NOMO-1 (cell line): ENCODE results near the gene SLC36A3.
"Not testable (repeated sequence)": the region's sequence is repeated elsewhere in the genome, so short reads cannot be mapped to it uniquely, and the experiment has no call there.

Experiments
- DNase-seq, 2 experiments: peaks; one replicate each; lab custom pipeline; 2025; ENCODE audit not compliant: unreplicated experiment in 2 of 2; lab: John Stamatoyannopoulos, UW

Gene SLC36A3

DNA sequence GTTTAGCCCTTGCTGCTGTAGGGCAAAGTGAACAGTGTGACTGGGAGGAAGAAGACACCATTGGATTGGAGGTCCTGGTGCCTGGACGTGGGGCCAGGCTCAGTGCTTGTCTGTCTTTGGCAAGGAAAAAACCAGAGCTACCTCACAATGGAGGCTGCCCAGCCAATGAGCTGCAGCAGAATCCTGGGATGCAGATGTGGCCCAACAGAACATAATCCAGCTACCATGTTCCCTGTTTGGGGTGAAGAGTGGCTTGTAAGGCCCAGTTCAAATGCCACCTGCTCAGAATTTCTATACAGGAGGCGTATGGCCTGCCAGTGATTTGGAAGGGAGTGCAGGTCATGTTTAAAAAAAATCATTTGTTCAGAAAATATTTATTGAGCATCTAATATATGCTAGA, at the start of gene SLC36A3:
Gene SLC36A3, minus strand, starts transcription at position 101 of the 400 bp plus-strand sequence. CDS start 412 bp downstream, outside the sequence.
- DNase-seq: no peak

DNA sequence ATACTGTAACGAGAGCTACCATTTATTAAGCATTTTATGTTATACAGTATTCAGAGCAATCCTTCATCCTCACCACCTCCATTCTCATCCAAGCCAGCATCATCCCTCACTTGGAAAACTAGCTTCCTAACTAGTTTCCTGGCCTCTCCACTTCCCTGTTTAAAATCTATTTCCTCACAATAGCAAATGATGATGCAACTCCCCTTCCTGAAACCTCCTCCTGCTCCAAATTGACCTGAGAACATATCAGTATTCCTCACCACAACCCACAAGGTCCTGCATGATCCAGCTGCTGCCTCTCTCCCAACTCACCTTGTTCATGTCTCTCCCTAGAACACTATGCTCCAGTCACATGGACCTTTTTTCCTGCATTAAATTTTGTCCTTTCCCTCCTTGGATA, 48.1 kb upstream of the SLC36A3 start:
- no peak for DNase-seq

DNA sequence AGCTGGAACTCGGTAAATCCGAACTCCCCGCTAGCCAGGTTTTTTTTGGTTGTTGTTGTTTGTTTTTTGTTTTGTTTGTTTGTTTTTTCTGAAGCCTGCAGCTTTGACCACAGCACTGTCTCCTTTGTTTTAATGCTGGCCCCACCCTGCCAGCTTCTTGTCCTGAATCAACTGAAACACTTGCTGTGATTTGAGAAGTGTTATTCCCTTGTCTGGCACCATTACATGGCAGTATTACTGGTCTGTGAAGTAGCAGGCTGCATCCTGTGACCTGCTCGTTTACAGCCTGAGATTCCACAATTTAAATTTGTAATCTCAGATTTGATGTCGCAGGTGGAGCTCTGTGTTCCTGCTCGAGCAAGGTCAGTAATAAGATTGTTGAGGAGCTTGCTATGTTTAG, 45.2 kb upstream of the SLC36A3 start:
- DNase-seq: no peak

DNA sequence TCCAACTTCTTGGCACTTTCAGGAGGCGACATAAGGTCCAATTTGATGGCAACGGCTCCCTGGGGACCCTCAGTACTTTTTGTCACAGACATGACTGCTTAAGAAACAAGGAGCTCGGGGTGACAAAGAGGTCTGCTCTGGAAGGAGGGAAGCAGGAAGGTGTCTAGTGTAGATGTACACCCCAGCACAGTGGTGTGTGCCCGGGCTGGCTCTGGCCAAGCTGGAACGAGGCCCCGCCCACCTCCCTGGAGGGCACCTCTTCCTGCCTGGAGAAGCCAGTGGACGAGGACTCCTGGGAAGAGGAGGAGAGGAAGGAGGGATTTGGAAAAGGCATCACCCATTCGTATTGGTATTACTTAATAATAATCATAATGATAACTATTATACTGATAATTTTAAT, 43.8 kb upstream of the SLC36A3 start, which contains the start of gene SLC36A2:
Gene SLC36A2, minus strand, starts transcription at position 191 of the 400 bp plus-strand sequence. Its CDS starts 99 bp downstream, at position 92.
- no peak for DNase-seq

DNA sequence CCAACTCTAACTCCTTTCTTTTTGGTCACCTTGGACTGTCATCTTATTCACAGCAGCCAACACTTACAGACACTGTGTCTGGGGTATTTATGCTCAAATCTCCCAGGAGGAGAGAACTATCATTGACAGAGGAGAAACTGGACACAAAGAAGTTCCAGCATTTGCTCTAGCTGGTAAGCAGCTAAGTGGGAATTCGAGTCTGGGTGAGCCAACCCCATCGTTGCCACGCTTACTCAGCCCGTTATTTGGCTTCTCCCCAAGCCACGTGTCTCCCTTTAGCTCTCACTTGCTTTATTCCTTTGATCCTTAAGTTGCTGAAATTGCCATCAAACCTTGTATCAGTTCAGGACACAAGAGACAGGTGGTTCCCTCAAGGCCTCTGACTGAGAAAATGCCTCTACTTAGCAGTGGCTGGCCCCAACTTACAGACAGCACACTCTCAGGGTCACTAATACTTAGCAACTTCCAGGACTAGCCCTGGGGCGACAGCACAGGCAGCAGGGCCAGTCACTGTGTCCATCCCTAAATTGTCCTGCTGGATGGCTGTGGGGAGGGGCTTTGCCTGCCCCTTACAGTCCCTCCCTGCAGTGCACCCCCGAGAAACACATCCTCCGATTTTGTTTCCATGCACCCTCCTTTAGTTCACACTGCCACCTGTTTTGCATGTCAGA, 42.4 kb upstream of the SLC36A3 start:
- no peak for DNase-seq

DNA sequence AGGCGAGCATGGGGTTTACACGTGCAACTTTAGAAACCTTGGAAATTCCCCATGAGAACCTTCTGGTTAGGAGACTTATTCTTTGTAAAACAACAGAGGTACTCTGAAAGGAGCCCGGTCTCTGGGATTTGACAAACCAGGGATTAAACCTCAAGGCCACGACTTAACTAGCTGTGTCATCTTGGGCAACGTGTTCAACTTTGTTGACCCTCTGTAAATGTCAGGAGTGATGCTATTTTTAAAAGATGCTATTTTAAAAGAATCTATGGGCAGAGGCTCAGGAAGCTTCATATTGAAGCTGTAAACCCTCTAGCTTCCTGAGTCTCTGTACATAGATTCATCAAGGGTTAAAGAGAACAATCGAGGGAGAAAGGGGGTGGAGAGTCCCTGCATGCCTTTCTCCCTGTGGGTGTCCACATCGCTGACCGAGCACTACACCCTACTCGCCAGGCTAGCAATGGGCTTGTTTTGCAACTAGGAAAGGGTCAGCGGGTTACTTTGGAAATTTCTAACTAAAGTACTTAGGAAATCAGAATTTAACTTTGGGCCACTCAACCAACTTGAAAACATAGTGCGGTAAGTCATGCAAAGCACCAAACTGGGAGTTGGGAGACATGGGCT, 41.7 kb upstream of the SLC36A3 start:
- DNase-seq: no peak

DNA sequence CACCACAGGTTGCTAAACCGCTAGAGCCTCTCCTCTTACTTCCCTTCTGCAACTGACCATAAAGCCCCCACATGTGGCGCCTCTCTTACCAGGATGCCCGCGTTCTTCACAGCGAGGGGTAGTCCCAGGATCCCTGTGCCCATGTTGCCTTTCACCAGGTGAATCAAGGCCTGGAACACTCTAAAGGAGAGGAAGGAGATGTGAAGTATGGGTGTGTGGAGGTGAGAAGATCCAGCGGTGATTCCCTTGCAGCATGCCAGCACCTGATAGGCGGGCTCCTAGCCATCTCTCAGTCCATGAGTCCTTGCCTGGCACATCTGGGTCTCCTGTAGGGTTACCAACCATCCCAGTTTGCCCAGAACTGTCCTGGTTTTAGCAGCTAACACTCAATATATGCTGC, 40.5 kb upstream of the SLC36A3 start:
- no peak for DNase-seq

DNA sequence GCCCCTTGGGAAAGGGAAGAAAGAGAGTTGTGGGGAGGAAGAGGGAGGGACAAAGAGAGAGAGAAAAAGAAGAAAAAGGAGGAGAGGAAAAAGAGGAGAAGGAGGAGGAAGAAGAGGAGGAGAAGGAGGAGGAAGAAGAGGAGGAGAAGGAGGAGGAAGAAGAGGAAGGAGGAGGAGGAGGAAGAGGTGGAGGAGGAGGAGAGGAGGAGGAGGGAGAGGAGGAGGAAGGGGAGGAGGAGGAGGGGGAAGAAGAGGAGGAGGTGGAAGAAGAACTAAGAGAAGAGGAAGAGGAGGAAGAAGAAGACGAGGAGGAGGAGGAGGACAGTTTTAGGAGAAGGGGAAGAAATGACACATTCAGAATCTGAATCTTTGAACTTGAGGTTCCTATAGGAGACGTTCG, 36.4 kb upstream of the SLC36A3 start:
- DNase-seq: no peak

DNA sequence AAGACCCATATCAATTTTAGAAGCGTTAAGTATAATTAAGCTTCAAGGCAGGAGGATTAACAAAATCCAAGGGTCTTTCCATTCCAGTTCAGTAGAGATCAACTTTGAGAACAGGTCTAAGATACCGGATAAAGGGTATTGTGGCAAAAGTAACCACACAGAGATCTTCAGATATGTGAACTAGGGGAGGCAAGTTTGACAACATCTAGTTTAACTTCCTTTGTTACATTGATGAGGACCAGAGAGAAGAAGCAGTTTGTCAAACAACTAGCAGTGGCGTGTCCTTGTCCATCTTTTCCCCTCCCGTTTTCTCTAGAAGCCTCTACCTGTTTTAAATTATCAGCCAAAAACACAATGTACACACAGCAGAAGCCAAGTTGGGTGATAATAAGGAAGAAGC, 35.2 kb upstream of the SLC36A3 start:
- DNase-seq: no peak

DNA sequence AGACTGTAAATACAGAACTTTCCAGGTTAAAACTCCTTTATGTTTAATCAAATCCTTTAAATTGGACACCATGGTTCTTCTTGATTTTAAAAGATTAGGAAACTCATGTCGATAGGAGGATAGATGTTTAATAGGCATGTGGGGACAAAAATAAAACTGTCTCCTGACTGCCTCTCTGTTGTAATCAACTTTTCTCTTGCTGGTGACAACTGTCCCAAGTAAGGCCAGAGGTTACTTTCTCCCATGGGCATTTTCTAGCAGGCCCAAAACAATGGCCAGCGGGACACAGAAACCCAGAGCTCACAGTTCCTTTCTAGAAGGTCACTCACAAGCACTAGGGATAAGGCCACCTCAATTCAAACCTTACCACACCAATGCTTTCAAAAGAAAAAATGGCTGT, 29.3 kb upstream of the SLC36A3 start:
- no peak for DNase-seq

DNA sequence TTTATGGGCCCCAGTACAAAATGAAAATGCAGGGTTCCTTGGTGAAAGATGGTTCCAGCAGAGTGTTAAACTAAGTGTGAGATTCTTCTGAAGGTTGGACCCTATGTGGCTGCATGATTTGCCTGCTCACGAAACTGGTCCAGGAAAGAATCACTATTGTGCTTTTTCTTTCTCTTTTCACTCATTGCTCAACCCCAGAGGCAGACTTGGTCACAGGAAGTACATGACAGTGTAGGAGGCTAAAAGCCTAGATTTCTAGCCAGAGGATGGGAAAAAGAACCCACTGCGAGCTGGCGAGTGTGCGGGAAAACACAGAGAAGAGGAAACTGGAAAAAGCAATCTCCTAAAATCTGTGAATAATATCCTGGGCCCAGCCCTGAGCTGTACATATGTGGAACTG, 25.2 kb upstream of the SLC36A3 start:
- DNase-seq: no peak

DNA sequence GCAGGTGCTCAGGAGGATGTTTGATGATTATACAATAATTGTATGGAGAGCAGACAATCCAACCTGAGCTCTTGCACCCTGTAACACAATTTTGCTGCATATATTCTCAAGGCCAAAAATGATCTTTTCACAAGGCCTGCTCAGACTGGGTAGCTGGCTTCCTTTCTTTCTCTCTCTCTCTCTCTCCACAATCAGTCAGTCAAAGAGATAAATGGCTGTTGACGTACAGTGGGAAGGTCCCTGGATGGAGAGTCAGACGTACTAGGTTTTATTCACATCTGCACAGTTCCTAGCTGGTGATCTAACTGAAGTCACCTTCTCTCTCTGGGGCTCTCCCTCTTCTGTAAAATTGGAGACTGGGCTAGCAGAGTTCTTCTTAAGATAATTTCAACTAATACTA, 24.0 kb upstream of the SLC36A3 start:
- no peak for DNase-seq

DNA sequence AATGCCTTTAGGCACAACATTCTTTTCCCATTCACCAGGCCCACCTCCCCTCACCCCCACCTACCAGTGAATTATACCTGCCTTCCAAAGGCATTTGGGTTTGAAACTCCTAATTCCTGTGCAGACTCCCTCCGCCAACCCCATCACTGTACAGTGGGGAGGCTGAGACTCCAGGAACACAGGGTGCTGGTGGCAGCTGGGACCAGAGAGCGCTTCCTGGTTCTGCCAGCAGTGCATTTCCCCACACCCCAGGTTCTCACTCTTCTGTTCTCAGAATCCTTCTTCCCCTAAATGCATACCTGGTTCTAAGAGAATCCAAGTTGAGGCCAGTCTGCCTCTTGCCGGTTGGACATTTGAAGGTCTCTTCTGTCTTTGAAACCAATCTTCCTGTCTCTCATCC, 22.7 kb upstream of the SLC36A3 start:
- no peak for DNase-seq

DNA sequence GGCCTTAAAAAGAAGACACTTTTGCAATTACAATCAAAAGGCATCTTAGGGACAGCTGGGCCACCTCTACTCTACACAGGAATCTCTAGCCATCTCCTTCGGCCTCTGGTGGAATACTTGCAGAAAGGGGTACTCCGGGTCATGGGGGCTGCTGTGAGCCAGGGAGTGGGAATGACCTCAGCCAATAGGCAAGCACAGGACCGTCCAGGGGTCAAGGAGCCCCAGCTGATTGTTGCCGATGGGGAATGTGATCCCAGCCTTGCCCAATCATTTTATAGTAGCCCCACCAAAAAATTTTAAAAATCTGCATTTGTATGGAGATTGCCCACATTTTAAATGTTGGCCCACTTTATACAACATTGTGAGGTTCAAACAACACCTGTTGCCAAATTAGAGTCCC, 16.9 kb upstream of the SLC36A3 start:
- DNase-seq: no peak

DNA sequence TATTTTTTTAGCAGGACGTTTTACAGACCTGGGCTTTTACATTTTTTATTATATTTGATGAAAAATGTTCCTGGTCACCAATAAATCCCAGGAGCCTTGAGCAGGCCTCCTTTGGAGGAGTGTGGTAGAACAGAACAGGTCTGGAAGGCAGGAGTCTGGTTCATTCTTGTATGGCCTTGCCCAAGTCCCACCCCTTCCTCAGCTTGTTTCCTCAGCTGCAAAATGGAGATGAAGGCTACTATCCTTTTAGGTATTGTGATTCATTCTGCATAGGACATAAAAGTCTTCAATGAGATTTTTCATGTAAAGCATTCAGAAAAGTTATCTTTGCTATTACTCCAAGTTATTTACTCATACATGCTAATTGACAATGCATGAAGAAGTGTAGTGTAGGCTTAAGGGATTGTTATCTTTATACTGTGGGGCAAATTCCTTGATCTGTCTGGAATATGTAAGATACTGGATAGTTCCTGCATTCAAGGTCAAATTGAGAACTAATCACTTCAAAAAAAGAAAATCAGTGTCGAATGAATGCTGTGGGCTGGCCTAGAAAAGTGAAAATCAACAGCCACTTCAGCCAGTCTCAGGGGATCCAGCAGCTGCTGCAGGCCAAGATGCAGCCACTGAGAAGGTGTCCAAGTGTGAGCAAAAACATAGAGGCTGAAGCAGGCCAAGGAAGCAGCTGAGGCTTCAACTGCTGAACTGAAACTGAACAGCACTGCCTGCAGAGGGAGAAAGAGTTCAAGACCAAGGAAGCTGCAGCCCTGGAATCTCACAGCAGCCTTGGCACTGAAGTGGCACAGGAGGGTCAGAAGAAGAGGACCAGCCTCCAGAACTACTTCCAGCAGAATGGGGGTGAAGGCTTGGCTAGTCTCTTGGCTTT, 15.5 kb upstream of the SLC36A3 start:
- DNase-seq: peak; percentile 8 to 29

DNA sequence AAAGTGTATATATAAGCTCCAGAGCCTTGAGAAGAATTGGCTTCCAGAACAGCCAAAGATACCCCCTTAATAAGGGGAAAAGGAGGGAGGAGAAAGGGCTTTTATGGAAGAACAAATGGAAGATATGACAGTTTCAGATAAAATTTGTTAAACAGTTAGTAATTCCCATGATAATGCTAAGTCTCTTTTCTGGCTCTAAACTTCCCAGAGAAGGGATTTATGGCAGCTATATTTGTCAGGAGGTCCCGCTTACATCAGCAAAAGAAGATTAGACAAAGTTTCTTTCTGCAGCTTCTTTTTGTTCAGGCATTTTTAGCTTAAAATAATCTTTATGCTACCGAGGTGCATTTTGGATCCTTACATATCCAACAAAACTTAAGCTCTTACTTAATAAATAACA, 14.3 kb upstream of the SLC36A3 start:
- no peak for DNase-seq

DNA sequence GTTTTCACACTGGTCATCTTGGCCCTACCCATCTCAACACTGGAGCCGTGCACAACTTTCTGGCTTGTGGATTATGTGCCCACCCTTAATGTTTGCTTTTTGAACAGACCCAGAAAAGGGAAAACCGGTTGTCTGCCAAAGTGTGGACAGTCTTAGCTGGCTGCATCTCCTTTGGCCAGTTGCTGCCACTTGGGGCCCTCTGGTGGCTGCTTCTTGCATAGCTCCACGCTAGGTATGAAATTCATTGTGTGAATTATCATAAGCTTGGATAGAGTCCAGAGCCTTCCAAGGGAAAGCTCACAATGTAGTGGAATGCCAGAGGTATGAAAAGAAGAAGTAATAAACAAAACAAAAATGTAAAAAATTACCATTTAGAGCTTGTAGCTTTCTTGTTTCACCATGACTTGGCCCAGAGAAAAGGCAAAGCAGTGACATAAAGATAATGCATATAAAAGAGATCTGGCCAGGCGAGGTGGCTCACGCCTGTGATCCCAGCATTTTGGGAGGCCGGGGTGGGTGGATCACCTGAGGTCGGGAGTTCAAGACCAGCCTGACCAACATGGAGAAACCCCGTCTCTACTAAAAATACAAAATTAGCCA, 12.5 kb upstream of the SLC36A3 start:
- DNase-seq: peak; percentile 20 to 38

DNA sequence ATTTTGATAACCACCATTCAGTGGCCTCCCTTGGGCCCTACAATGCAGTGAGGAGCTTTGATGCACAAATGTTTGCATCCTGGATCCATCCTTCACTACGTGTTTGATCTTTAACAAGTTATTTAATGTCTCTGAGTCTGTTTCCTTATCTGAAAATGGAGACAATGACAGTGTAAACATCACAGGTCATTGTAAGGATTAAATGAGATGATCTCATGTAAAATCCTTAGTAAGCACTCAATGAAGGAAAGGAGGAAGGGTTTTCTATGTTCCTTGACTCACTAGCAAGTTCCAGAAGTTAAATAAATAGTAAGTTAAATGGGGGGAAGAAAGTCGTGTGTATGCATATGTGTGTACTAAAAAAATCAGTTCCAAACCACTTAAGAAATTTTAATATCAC, 9.8 kb upstream of the SLC36A3 start:
- DNase-seq: no peak

DNA sequence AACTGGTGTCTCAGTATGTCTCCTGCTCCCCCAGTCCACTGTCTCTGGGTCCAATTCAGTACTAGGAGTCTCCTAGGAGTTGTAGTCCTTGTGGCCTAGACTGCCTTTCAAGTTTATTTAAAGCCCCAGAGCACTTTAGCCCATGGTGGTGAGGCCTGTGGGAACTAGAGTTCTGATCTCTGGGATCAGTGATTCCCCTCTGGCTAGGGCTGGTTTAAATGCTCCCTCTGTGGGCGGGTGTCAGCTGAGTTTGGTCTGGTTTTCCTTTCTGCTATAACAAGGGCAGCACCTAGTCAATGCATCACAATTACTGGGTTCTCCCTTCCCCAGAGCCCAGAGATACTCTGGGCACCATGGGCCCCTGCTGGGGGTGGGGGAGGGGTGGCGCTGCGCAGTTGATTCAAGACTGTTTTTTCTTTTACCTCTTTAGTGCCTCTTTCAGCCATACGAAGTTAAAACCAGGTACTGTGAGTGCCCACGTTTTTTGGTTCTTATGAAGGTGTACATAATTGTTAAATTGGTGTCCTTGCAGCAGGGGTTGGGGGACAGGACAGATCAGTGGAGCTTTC, 9.3 kb upstream of the SLC36A3 start:
- DNase-seq: no peak

DNA sequence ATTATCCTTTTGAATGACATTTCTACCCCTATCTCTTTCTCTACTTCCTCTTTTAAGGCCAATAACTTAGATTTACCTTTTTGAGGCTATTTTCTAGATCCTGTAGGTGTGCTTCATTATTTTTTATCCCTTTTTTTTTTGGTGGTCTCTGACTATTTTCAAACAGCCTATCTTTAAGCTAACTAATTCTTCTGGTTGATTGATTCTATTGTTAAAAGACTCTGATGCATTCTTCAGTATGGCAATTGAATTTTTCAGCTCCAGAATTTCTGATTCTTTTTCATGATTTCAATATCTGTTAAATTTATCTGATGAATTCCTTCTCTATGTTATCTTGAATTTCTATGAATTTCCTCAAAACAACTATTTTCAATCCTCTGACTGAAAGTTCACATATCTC, 7.4 kb upstream of the SLC36A3 start:
- no peak for DNase-seq

DNA sequence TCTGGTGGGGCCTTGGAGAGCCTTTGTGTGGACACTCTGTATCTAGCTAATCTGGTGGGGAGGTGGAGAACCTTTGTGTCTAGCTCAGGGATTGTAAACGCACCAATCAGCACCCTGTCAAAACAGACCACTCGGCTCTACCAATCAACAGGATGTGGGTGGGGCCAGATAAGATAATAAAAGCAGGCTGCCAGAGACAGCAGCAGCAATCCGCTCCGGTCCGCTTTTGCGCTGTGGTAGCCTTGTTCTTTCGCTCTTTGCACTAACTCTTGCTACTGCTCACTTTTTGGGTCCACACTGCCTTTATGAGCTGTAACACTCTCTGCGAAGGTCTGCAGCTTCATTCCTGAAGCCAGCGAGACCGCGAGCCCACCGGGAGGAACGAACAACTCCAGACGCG, 6.3 kb upstream of the SLC36A3 start:
- not testable (repeated sequence) for DNase-seq
